Stimulated activated CD8-positive, alpha-beta memory T cell treated with anti-CD3 and anti-CD28 coated beads, Interleukin-15, amount 100 ng/mL, for 24 hours (primary cell): ENCODE results near the gene PEDS1.
"Not testable (repeated sequence)": the region's sequence is repeated elsewhere in the genome, so short reads cannot be mapped to it uniquely, and the experiment has no call there.

Experiments
- DNase-seq: peaks from one replicate; pipeline ENCODE4 v3.0.0-alpha.2; 2020; ENCODE audit warnings: low read depth

The PEDS1 gene

DNA sequence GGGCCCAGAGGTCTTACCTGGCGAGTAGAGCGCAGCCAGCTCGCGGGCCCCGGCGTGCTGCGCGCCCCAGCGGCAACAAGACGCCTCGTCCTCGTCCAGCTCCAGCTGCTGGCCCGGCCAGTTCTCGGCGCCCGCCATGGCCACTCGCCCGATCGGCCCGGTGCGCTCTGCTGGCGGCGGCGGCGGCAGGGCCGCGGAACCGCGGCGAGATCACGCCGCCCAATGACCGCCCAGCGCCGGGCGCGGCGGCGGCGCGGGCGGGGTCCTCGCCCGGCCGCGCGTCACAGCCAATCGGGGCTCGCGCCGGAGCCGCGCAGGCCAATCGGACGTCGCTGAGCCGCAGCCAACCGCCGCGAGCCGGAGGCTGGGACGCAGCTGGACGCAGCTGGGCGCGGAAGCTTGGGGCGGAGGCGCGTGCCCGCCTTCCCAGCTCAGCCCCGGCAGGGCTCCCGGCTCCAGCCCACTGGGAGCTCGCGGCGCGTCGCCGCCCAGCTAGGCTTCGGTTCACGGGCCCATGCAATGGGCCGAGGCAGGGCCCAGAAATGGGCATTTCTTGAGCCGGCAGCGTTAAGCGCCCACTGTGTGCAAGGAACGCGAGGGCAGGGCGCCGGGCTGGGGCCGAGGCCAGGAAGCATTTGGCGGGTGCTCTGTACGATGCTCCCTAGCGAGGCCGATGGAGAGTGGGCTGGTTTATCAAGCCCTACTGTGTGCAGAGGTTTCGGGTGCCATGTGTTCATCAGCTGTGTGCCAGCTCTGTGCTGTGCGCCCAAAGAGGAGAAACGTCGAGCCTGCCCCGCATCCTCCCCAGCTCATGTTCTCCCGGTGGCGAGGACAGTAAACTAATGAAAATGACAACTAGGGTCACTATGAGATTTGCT lies at the start of gene PEDS1:
Gene PEDS1 (minus strand): TSS at position 224 of the 878 bp plus-strand sequence. CDS start 86 bp downstream, at position 138.
- DNase-seq: peak; percentile 61

DNA sequence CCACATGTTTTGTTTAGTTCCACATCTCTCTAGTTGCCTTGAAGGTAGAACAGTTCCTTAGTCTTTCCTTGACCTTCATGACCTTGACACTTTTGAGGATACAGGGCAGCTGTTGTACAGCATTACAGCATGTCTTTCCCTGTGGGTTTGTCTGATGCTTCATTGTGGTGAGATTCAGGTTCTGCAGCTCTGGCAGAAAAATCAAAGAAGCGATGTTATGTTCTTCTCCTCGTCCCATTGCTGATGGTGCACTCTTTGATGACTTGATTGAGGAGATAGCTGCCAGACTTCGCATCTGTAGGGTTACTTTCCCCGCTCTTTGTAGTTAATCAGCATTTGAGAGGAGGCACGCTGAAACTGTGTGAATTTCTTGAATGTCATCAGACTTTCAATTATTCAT lies 49.2 kb upstream of the PEDS1 start:
- DNase-seq: no peak

DNA sequence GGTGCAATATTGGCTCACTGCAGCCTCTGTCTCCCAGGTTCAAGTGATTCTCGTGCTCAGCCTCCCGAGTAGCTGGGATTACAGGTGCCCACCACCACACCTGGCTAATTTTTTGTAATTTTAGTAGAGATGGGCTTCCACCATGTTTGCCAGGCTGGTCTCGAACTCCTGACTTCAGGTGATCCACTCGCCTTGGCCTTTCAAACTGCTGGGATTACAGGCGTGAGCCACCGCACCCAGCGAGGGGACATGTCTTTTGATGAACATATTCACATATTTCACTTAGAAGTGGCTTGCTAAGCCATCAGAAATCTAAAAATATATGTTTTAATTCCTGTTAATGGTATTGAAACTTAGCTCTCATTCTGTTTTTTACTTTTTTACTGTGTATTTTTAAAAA lies 48.2 kb upstream of the PEDS1 start:
- DNase-seq: not testable (repeated sequence)

DNA sequence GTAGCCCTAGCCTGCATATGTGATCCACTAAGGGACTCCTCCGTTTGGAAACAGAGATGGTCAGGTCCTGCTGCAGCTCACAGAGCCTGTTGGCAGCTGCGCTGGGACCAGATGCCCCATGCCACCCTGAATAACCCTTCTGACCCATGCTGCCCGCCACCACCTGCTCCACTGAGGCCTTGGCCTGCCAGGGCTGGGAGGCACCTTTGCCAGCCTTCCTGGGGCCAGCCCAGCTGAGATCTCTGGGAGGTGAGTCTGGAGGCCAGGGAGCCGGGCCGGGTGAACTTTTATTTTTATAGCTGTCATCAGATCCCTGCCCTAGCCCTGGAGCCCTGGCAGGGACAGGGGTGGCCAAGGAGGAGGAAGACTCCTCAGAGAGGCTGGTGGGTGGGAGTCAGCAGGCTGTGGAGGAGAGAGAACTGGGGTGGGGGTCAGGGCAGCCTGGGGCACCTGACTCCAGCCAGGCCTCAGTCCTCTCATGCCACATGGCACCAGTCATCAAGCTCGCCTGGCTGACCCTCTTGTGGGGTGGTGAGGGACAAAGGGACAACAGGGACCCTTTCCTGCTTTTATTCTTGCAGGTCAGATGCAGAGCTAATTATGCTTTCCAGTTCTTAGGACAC lies 47.1 kb upstream of the PEDS1 start:
- no peak for DNase-seq

DNA sequence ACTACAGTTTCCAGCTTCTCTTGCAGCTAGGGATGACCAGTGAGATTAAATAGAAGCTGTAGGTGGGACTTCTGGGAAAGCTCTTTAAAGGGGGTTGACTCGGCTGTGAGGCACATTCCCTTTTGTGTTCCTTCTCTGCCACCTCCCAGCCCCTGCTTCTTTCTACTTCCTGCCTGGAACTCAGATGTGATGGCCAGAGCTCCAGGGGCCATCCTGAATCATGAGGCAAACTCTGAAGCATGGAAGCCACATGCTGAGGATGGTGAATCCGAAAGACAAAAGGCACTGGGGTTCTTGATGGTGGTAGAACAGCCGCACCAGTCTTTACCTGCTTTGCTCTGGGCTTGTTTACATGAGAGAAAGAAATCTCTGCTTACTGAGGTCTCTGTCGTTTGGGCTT lies 46.2 kb upstream of the PEDS1 start:
- no peak for DNase-seq

DNA sequence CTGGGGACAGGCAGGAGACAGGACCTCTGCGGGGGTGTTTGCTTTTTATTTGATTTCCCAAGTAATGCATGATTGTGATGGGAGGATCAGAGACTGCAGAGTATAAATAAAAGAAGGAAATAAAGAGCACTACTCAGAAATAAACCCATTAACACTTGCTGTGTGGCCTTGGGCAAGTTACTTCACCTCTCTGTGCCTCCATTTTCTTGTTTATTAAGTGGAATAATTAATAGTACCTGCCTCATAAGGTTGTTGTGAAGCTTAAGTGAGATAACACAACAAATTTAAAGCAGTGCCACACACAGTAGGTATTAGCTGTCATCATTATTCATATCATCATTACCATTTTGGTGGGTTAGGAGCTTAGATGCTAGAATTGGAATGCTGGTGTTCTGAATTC lies 45.2 kb upstream of the PEDS1 start:
- DNase-seq: no peak

DNA sequence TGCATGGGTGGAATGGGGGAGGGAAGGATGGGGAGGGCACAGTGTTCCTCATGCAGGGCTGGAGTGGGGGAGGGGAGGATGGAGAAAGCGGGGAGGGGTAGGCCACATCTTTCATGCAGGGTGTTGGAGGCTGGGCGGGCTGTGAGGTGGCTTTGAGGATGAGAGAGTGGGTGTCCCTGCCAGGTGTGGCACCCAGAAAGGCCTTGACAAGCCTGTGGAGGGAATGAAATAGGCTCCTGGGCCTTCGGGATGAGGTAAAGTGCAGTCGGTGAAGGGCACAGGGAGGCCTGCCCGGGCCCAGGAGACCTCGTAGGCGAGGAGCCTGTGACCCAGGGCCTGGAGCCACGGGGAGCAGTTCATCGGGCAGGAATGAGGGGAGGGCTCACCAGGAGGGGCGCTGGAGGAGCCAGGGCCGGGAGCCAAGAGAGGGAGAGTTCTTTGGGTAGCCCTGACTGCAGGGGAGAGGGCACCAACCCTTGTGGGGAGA lies 44.7 kb upstream of the PEDS1 start:
- DNase-seq: no peak

DNA sequence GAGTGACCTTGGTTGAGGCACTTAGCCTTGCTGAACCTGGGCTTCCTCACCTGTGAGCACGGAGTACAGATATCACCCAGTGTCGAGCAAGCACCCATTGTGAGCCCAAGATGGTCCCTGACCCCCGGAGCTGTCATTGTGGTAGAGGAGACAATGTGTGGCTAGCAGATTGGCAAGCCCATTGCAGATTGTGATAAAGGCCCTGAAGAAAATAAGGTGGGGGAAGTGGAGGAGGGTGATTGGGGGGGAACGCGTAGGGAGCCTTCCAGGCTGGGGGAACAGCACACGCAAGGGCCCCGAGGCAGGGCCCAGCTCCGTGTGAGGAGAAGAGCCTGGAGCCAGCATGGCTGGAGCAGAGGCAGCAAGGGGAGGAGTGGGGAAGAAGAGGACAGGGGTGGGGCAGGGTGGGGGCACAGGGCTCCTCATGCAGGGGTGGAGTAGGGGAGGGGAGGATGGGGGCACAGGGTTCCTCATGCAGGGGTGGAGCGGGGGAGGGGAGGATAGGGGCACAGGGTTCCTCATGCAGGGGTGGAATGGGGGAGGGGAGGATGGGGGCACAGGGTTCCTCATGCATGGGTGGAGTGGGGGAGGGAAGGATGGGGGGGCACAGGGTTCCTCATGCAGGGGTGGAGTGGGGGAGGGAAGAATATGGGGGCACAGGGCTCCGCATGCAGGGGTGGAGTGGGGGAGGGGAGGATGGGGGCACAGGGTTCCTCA lies 44.1 kb upstream of the PEDS1 start:
- no peak for DNase-seq

DNA sequence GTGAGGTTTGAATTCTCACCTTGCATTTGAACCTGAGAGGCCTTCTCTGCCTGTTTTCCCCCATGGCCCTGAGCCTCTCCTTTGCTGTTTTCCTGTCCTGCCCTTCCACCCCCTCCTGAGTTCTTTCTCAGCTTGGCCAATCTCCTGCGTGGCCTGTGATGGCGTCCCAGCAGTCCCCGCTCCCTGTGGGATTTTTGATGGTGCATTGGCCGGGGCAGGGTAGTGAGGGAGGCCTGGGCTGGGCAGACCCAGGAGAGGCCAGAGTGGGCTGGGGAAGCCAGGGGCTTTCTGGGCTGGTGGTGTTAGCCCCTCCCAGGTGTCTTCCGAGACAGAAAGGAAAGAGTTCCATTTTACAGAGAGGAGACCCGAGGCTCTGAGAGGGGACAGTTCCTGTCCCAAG lies 43.4 kb upstream of the PEDS1 start:
- DNase-seq: no peak

DNA sequence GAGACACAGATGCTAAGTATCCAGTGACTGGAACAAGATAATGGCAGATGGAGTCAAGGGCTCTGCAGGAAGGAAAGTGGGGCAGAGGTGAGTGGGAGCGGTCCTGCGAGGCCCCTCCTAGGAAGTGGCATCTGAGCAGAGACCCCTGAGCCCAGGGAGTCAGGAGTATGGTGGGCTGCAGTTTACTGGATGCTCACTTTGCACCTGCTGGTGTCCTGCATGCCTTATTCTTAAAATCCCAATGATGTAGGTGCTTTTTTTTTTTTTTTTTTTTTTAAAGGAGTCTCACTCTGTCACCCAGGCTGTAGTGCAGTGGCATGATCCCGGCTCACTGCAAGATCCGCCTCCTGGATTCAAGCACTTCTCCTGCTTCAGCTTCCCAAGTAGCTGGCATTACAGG lies 42.7 kb upstream of the PEDS1 start:
- no peak for DNase-seq

DNA sequence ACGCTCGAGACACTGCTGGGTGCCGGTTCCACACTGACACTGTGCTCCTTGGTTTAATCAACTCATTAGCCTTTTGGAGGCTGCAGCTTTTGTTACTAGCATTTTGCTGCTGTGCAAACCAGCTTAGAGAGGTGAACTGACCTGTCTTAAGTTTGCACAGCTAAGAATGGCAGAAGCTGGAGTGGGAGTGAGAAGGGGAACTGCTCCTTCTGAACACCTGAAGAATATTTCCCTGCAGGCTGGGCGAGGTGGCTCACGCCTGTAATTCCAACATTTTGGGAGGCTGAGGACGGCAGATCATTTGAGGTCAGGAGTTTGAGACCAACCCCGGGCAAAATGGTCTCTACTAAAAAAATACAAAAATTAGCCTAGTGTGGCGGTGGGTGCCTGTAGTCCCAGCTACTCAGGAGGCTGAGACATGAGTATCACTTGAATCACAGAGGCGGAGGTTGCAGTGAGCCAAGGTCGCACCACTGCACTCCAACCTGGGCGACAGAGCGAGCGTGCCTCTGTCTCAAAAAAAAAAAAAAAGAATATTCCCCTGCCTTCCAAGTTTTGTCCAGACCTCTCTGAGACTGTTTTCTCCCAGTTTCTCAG lies 42.1 kb upstream of the PEDS1 start:
- no peak for DNase-seq

DNA sequence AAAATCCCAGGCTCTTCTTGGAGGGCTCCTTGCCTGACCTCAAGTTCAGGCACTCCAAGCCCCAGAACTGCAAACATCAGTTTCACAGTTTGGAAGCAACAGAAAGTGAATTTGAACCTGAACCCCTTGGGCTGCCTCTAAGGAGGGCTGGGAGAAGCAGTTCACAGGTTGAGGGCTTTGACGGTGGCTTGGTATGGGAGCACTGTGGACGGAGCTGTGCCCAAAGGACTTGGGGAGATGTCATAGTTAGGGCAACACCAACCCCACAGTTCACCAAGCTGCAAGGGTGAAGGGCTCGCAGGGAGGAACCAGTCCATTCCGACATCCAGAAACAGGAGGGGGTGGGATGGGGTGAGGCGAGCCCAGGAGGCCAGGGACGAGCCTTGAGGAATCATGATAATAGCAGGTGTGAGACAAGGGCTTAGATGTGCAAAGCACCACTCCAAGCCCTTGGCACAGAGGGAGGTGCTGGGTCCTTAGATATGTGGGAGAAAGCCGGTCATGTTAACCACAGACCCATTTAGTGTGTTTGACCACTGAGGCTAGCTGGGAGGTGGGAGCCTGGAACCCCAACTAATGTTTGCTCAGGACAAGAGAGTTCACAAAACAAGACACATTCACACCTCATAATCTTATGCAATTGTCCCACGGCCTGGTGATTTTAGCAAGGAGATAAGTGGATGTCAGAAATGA lies 41.5 kb upstream of the PEDS1 start:
- DNase-seq: no peak

DNA sequence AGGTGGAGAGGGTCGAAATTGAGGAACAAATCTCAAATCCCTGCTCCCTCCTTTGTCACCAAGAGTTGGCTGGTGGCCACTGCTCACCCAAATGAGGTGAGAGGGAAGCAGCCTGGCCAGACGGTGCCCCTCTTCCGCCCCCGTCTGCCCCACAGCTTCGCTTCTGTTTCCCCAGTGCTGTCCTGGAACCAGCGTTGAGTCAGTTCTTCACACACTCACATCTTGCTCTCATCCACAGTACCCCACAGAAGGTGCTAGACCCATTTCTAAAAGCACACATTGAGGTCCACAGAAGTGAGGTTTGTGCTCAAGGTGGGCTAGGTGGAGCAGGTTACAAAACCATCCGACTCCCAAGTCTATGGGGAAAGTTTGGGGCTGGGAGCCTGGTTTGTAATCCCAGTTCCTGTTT lies 40.9 kb upstream of the PEDS1 start:
- no peak for DNase-seq

DNA sequence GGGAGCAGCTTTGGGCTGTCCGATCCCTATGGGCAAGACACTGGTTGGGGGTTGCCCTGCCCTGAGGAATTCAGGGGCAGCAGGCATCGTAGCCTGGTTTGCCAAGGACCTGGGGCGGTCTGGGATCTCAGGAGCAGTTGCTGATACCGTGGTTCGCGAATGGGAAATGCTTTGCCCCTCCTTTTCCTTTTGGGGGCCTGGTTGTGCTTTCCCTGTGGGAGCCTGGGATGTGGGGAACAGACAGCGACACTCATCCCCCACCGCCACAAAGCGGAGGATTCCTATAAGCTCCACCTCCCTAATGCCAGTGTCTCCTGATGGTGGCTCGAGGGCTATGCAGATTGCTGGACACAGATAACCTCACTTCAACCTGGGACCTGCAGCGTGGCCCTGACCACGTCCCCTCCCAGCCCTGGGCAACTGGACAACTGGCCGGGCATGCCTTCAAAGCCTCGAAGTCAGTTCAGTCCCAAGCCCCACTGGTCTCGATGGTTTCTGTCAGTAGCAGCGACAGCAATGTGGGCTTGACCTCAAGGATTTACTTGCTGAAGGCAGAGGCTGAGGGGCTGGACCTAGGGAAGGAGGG lies 40.4 kb upstream of the PEDS1 start:
- no peak for DNase-seq

DNA sequence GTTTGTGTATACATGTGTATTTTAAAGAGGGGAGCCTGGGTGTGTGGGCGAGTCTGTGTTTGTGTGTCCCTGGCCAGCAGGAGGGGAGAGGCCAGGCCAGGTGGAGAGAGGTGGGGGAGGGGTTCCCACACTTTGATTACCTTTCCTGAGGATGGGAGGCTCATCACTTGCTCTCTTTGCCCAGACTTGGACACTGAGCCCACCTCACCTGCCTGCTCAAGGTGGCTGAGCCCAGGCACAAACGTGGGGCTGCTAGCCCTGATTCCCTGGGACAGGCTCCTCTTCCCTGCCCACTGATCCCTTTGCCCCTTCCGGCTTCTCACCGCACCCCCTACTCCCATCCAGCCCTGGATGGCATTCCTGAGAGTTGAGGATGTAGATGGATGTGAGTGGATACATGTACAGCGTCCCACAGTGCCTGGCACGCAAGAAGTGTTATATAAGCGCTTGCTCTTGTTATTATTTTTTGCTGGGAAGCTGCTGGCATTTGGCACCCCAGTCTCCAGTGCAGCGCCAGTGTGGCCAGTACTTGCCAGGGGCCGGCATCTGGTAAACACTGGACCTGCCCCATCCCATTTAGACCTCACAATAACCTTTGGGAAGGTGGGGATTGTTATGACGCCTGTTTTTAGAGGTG lies 39.8 kb upstream of the PEDS1 start:
- no peak for DNase-seq

DNA sequence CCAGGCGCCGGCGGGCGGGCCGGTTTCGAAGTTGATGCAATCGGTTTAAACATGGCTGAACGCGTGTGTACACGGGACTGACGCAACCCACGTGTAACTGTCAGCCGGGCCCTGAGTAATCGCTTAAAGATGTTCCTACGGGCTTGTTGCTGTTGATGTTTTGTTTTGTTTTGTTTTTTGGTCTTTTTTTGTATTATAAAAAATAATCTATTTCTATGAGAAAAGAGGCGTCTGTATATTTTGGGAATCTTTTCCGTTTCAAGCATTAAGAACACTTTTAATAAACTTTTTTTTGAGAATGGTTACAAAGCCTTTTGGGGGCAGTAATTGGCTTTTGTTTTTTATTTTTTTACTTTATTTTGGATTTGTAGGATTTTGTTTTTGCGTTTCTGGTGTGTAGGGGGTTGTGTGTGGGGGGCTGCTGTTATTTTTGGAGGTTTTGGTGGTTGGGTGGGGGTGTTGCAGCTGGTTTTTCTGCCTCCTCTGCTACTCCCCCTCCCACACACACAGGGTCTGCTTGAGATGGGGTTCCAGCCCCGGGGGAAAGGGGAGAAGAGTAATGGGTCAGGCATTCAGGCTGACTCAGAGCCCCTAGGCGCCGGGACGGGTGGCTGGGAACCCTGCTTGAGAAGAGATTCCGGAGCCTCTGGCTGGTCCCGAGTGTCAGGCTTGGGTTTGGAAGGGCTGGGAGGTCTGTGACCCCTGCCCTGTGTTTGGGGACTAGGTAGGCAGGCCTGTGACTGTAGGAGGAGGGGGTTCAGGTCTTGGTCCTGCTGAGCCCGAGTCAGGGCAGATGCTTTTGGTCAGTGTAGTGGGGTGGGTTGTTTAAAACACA lies 39.1 kb upstream of the PEDS1 start:
- no peak for DNase-seq

DNA sequence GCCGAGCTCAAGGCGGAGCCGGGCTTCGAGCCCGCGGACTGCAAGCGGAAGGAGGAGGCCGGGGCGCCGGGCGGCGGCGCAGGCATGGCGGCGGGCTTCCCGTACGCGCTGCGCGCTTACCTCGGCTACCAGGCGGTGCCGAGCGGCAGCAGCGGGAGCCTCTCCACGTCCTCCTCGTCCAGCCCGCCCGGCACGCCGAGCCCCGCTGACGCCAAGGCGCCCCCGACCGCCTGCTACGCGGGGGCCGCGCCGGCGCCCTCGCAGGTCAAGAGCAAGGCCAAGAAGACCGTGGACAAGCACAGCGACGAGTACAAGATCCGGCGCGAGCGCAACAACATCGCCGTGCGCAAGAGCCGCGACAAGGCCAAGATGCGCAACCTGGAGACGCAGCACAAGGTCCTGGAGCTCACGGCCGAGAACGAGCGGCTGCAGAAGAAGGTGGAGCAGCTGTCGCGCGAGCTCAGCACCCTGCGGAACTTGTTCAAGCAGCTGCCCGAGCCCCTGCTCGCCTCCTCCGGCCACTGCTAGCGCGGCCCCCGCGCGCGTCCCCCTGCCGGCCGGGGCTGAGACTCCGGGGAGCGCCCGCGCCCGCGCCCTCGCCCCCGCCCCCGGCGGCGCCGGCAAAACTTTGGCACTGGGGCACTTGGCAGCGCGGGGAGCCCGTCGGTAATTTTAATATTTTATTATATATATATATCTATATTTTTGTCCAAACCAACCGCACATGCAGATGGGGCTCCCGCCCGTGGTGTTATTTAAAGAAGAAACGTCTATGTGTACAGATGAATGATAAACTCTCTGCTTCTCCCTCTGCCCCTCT lies 38.2 kb upstream of the PEDS1 start:
- peak; percentile 42 for DNase-seq

DNA sequence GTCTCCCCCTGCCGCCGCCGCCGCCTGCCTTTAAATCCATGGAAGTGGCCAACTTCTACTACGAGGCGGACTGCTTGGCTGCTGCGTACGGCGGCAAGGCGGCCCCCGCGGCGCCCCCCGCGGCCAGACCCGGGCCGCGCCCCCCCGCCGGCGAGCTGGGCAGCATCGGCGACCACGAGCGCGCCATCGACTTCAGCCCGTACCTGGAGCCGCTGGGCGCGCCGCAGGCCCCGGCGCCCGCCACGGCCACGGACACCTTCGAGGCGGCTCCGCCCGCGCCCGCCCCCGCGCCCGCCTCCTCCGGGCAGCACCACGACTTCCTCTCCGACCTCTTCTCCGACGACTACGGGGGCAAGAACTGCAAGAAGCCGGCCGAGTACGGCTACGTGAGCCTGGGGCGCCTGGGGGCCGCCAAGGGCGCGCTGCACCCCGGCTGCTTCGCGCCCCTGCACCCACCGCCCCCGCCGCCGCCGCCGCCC lies 37.6 kb upstream of the PEDS1 start:
- peak; percentile 35 for DNase-seq
